Measurements from ENCODE around the gene AGTRAP.
A peak's percentile ranks its signal among the peaks of the same experiment; 100 is the strongest.

AGTRAP gene

GRCh38 chr1:11714831-11715575, 20.9 kb upstream of the AGTRAP start:
- TF ChIP-seq CTCF (IDR thresholded peaks at IDR 0.05) = no peak
- Histone ChIP-seq H3K27ac (no peak overlapping the region), H3K27me3 (peaks cover 0 to 55% of the 10 kb centered on the region in 2 donors), H3K4me1 (peaks cover 4 to 9% (median 6%) of the 10 kb centered on the region in 4 donors), H3K4me3 (no peak overlapping the region), H3K36me3 (no peaks in the 10 kb centered on the region), H3K9me3 (no peaks in the 10 kb centered on the region)
- DNase-seq = no peak
- intact Hi-C loops (cut with DNase I; ENCODE audit: low total_unique reads) = no loop called here

GRCh38 chr1:11719313-11720032, 16.5 kb upstream of the AGTRAP start:
- intact Hi-C loops (cut with DNase I; ENCODE audit: low total_unique reads) = loop anchor here (2.0 kb wide), 1 partner anchor 69 kb away; no protein-coding TSS in a partner anchor
- peaks cover 0 to 34% of the 10 kb centered on the region in 2 donors for H3K27me3 ChIP-seq
- peak overlapping the region; percentile 38 to 44 for H3K4me3 ChIP-seq
- TF ChIP-seq CTCF (IDR thresholded peaks at IDR 0.05) = peak; percentile 87 to 98
- peak overlapping the region in 1 of 2 donors; percentile 10 for H3K27ac ChIP-seq
- no peaks in the 10 kb centered on the region for H3K36me3 ChIP-seq
- no peaks in the 10 kb centered on the region for H3K9me3 ChIP-seq
- peaks cover 4 to 11% (median 6%) of the 10 kb centered on the region in 4 donors for H3K4me1 ChIP-seq
- DNase-seq = peak; percentile 85 to 89

GRCh38 chr1:11720033-11720376, 15.9 kb upstream of the AGTRAP start:
- H3K4me1 ChIP-seq = peaks cover 4 to 11% (median 6%) of the 10 kb centered on the region in 4 donors
- no peaks in the 10 kb centered on the region for H3K36me3 ChIP-seq
- H3K4me3 ChIP-seq = no peak overlapping the region
- H3K27me3 ChIP-seq = peaks cover 0 to 29% of the 10 kb centered on the region in 2 donors
- no peaks in the 10 kb centered on the region for H3K9me3 ChIP-seq
- intact Hi-C loops (cut with DNase I; ENCODE audit: low total_unique reads) = no loop called here
- H3K27ac ChIP-seq = no peak overlapping the region
- no peak for DNase-seq
- TF ChIP-seq CTCF (IDR thresholded peaks at IDR 0.05) = no peak

- peak in 1 of 2 donors; percentile 73 for DNase-seq
- H3K36me3 ChIP-seq = no peaks in the 10 kb centered on the region
- H3K9me3 ChIP-seq = no peaks in the 10 kb centered on the region
- no peak for TF ChIP-seq CTCF (IDR thresholded peaks at IDR 0.05)
- H3K4me3 ChIP-seq = no peak overlapping the region
- intact Hi-C loops (cut with DNase I; ENCODE audit: low total_unique reads) = no loop called here
- peaks cover 0 to 24% of the 10 kb centered on the region in 2 donors for H3K27me3 ChIP-seq
- H3K4me1 ChIP-seq = peaks cover 4 to 11% (median 6%) of the 10 kb centered on the region in 4 donors
- H3K27ac ChIP-seq = no peak overlapping the region
These were observed 15.4 kb upstream of the AGTRAP start for GRCh38 chr1:11720525-11720924.

DNA sequence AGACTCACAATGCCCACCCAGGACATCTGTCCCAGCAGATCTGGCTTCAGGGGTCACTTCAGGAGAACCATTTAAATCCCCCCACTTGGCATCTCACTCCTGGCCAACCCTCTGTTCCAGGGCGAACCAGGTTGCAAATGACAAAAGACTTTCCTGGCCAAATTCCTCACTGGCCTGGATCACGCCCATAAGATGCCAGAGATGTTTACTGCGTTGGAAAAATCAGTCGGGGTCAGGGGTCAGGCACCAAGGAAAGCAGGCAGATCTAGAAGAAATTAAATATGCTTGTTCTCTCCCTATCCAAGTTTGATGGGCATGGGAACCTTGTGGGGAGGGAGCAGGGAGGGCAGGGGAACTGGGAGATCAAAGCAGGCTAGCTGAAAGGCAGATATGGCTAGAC, 14.6 kb upstream of the AGTRAP start:
- DNase-seq = no peak
- intact Hi-C loops (cut with DNase I; ENCODE audit: low total_unique reads) = no loop called here
- Histone ChIP-seq H3K27me3 (peaks cover 0 to 18% of the 10 kb centered on the region in 2 donors), H3K4me1 (peaks cover 4 to 11% (median 6%) of the 10 kb centered on the region in 4 donors), H3K4me3 (no peak overlapping the region), H3K36me3 (no peaks in the 10 kb centered on the region), H3K9me3 (no peaks in the 10 kb centered on the region), H3K27ac (no peak overlapping the region)
- TF ChIP-seq CTCF (IDR thresholded peaks at IDR 0.05) = no peak

Data from tibial artery (tissue), 4 donors.